RWPE2 (cell line): Measurements from ENCODE around the gene CCDC192.

Experiments used
- ATAC-seq: fragments of 200-7000 bp; cut with Tn5 transposase; 3 replicates; pipeline ENCODE4 v1.9.1; 2021; ENCODE audit warnings: low read depth
- DNase-seq: peaks from one replicate; pipeline ENCODE4 v3.0.0-alpha.2; 2020; ENCODE audit warnings: low spot score
- H3K27ac ChIP-seq: fragments of 450-650 bp; 2 replicates; pipeline ENCODE4 v1.5.1; 2017; ENCODE audit warnings: mild to moderate bottlenecking; ENCODE audit not compliant: poor library complexity, severe bottlenecking
- H3K27me3 ChIP-seq: fragments of 250-450 bp; sonication (Bioruptor Pico); 2 replicates; pipeline ENCODE4 v1.5.1; 2021; ENCODE audit warnings: mild to moderate bottlenecking, moderate library complexity; ENCODE audit not compliant: insufficient read depth, poor library complexity, severe bottlenecking
- H3K36me3 ChIP-seq: fragments of 250-450 bp; sonication (Bioruptor Pico); 2 replicates; pipeline ENCODE4 v1.5.1; 2020; ENCODE audit warnings: low read depth, mild to moderate bottlenecking, moderate library complexity
- H3K4me1 ChIP-seq: fragments of 250-450 bp; sonication (Bioruptor Pico); 2 replicates; pipeline ENCODE4 v1.5.1; 2021; ENCODE audit warnings: mild to moderate bottlenecking, moderate library complexity; ENCODE audit not compliant: insufficient read depth, poor library complexity, severe bottlenecking
- H3K4me3 ChIP-seq: fragments of 250-450 bp; sonication (Bioruptor Pico); 2 replicates; pipeline ENCODE4 v1.5.1; 2021; ENCODE audit warnings: mild to moderate bottlenecking, moderate library complexity; ENCODE audit not compliant: severe bottlenecking
- H3K9me3 ChIP-seq: fragments of 250-450 bp; sonication (Bioruptor Pico); 2 replicates; pipeline ENCODE4 v1.5.1; 2021; ENCODE audit warnings: mild to moderate bottlenecking, moderate library complexity; ENCODE audit not compliant: severe bottlenecking
- CTCF ChIP-seq: fragments of 450-650 bp; IDR thresholded peaks from one replicate; pipeline ENCODE4 v1.5.1; 2017; ENCODE audit warnings: mild to moderate bottlenecking, moderate library complexity; ENCODE audit not compliant: poor library complexity, severe bottlenecking

The CCDC192 gene

GRCh38 chr5:127912411-127912810, 209.2 kb downstream of the CCDC192 start:
- H3K27ac ChIP-seq = no peak overlapping the region
- no peak for ATAC-seq
- H3K27me3 ChIP-seq = no peaks in the 10 kb centered on the region
- no peak for DNase-seq
- no peak overlapping the region for H3K4me3 ChIP-seq
- TF ChIP-seq CTCF = no peak
- H3K4me1 ChIP-seq = no peaks in the 10 kb centered on the region
- H3K9me3 ChIP-seq = no peaks in the 10 kb centered on the region
- H3K36me3 ChIP-seq = no peaks in the 10 kb centered on the region

GRCh38 chr5:127916885-127917573, 213.8 kb downstream of the CCDC192 start:
- no peaks in the 10 kb centered on the region for H3K9me3 ChIP-seq
- ATAC-seq = no peak
- H3K4me3 ChIP-seq = no peak overlapping the region
- no peaks in the 10 kb centered on the region for H3K27me3 ChIP-seq
- no peaks in the 10 kb centered on the region for H3K4me1 ChIP-seq
- no peak overlapping the region for H3K27ac ChIP-seq
- no peak for DNase-seq
- no peak for TF ChIP-seq CTCF
- no peaks in the 10 kb centered on the region for H3K36me3 ChIP-seq

- TF ChIP-seq CTCF = no peak
- DNase-seq (no peak), ATAC-seq (no peak; the same call in 2 of the 3 replicates)
- no peak overlapping the region for H3K4me3 ChIP-seq
- no peak overlapping the region for H3K27ac ChIP-seq
- H3K27me3 ChIP-seq = no peaks in the 10 kb centered on the region
- no peaks in the 10 kb centered on the region for H3K4me1 ChIP-seq
- no peaks in the 10 kb centered on the region for H3K36me3 ChIP-seq
- no peaks in the 10 kb centered on the region for H3K9me3 ChIP-seq
Measured at GRCh38 chr5:127919006-127919796, 216.0 kb downstream of the CCDC192 start.

GRCh38 chr5:127919818-127920217, 216.6 kb downstream of the CCDC192 start:
- no peaks in the 10 kb centered on the region for H3K9me3 ChIP-seq
- H3K4me3 ChIP-seq = no peak overlapping the region
- no peak overlapping the region for H3K27ac ChIP-seq
- DNase-seq = no peak
- H3K4me1 ChIP-seq = no peaks in the 10 kb centered on the region
- H3K36me3 ChIP-seq = no peaks in the 10 kb centered on the region
- H3K27me3 ChIP-seq = no peaks in the 10 kb centered on the region
- ATAC-seq = no peak; the same call in 2 of the 3 replicates
- no peak for TF ChIP-seq CTCF

- Histone ChIP-seq H3K4me3 (no peak overlapping the region), H3K27me3 (no peaks in the 10 kb centered on the region), H3K9me3 (no peaks in the 10 kb centered on the region), H3K36me3 (no peaks in the 10 kb centered on the region), H3K27ac (no peak overlapping the region), H3K4me1 (peaks cover 4% of the 10 kb centered on the region)
- ATAC-seq (no peak), DNase-seq (no peak)
- TF ChIP-seq CTCF = no peak
Measured at GRCh38 chr5:127920936-127921335, 217.7 kb downstream of the CCDC192 start.
